HG02763 (cell line): ENCODE data around the gene PIR.

Source experiments
- ATAC-seq: cut with Tn5 transposase; IDR thresholded peaks from one replicate; pipeline ENCODE4 v1.9.1; 2021; ENCODE audit warnings: mild to moderate bottlenecking, moderate library complexity; ENCODE audit not compliant: unreplicated experiment

The PIR gene

GRCh38 chrX:15493118-15493962 lies at the start of gene PIR:
PIR (minus strand) TSS chrX:15493333; CDS start chrX:15491257, 2,076 bp downstream.
- ATAC-seq, result peak; percentile 97

- no peak for ATAC-seq
These were observed 37.2 kb upstream of the PIR start for GRCh38 chrX:15530318-15530717.

- ATAC-seq, result no peak
These were observed 36.0 kb upstream of the PIR start for GRCh38 chrX:15529165-15529564.

- no peak for ATAC-seq
These were observed 32.7 kb upstream of the PIR start for GRCh38 chrX:15525664-15526416.

GRCh38 chrX:15524417-15524816 lies 31.3 kb upstream of the PIR start:
- ATAC-seq, result no peak

GRCh38 chrX:15523088-15523487 lies 30.0 kb upstream of the PIR start:
- ATAC-seq, result no peak

- no peak for ATAC-seq
These were observed 29.3 kb upstream of the PIR start for GRCh38 chrX:15522464-15522863.

GRCh38 chrX:15515931-15516330 lies 22.8 kb upstream of the PIR start:
- no peak for ATAC-seq

GRCh38 chrX:15514279-15514678 lies 21.1 kb upstream of the PIR start:
- ATAC-seq, result no peak

- ATAC-seq, result no peak
These were observed 19.4 kb upstream of the PIR start for GRCh38 chrX:15512401-15512965.

- no peak for ATAC-seq
These were observed 18.4 kb upstream of the PIR start for GRCh38 chrX:15511563-15511962.

GRCh38 chrX:15509845-15510244 lies 16.7 kb upstream of the PIR start:
- no peak for ATAC-seq

GRCh38 chrX:15507005-15507404 lies 13.9 kb upstream of the PIR start:
- ATAC-seq, result no peak

- ATAC-seq, result no peak
These were observed 12.0 kb upstream of the PIR start for GRCh38 chrX:15505101-15505500.

GRCh38 chrX:15504661-15505060 lies 11.5 kb upstream of the PIR start:
- ATAC-seq, result no peak

- no peak for ATAC-seq
These were observed 8.4 kb upstream of the PIR start for GRCh38 chrX:15501506-15501905.

- ATAC-seq, result no peak
These were observed 7.4 kb upstream of the PIR start, which contains the start of gene BMX for GRCh38 chrX:15500497-15500966. BMX (plus strand) TSS chrX:15500807; CDS start chrX:15508354, 7,547 bp downstream.

GRCh38 chrX:15499976-15500375 lies 6.8 kb upstream of the PIR start:
- ATAC-seq, result no peak

GRCh38 chrX:15498741-15499140 lies 5.6 kb upstream of the PIR start:
- ATAC-seq, result no peak

- no peak for ATAC-seq
These were observed 4.7 kb upstream of the PIR start for GRCh38 chrX:15497865-15498264.

- ATAC-seq, result no peak
These were observed 3.7 kb upstream of the PIR start for GRCh38 chrX:15496824-15497223.

- no peak for ATAC-seq
These were observed 2.7 kb upstream of the PIR start for GRCh38 chrX:15495801-15496200.
